HEK293 (cell line): ENCODE data around the gene CDK6.
"Not testable (repeated sequence)": the region's sequence is repeated elsewhere in the genome, so short reads cannot be mapped to it uniquely, and the experiment has no call there.

ENCODE experiments used
- CTCF ChIA-PET: fragments of 350-600 bp; formaldehyde crosslinking; extraction: SDS; loops from one replicate; lab custom pipeline; 2021; ENCODE audit warnings: antibody characterized with exemption; lab: Yijun Ruan, JAX
- POLR2A ChIA-PET: fragments of 300-600 bp; formaldehyde crosslinking; extraction: SDS; loops from one replicate; lab custom pipeline; 2020; ENCODE audit warnings: antibody characterized with exemption, inconsistent platforms; lab: Yijun Ruan, JAX
- H3K27ac ChIP-seq: fragments of 200-500 bp; sonication (Bioruptor generic); 2 replicates; pipeline ENCODE4 v1.5.1; 2014; ENCODE audit warnings: low read depth, low read length, control low read depth, inconsistent platforms; ENCODE audit errors: extremely low read depth
- H3K36me3 ChIP-seq, 2 experiments: fragments of 200-500 bp in 1 of 2; sonication (Bioruptor generic) in 1 of 2; 1 replicate in 1 of 2; 2 replicates in 1 of 2; pipeline ENCODE4 v1.5.1; 2014 to 2017; ENCODE audit warnings: inconsistent platforms in 2 of 2, low read length in 2 of 2; ENCODE audit not compliant: control insufficient read depth in 2 of 2, insufficient read depth in 1 of 2
- H3K4me1 ChIP-seq: fragments of 200-500 bp; sonication (Bioruptor generic); 2 replicates; pipeline ENCODE4 v1.5.1; 2014; ENCODE audit warnings: mild to moderate bottlenecking, low read length, inconsistent platforms; ENCODE audit not compliant: control insufficient read depth, insufficient read depth
- H3K4me3 ChIP-seq: 2 replicates; pipeline ENCODE4 v1.5.1; 2011; ENCODE audit warnings: low read depth, mild to moderate bottlenecking, control low read depth, low read length, moderate library complexity
- H3K9me3 ChIP-seq: fragments of 200-500 bp; sonication (Bioruptor generic); 2 replicates; pipeline ENCODE4 v1.5.1; 2014; ENCODE audit warnings: low read depth, low read length, inconsistent platforms; ENCODE audit not compliant: control insufficient read depth, insufficient read depth
- GFI1B ChIP-seq: fragments of 450-650 bp; formaldehyde crosslinking; IDR thresholded peaks from 2 replicates; pipeline ENCODE4 v1.5.1; 2016; ENCODE audit warnings: missing biosample characterization, missing genetic modification characterization
- PRDM4 ChIP-seq: fragments of 450-650 bp; formaldehyde crosslinking; IDR thresholded peaks from 2 replicates; pipeline ENCODE4 v1.5.1; 2017; ENCODE audit warnings: missing biosample characterization, missing genetic modification characterization
- ZBTB48 ChIP-seq: fragments of 450-650 bp; formaldehyde crosslinking; IDR thresholded peaks from 2 replicates; pipeline ENCODE4 v1.5.1; 2016; ENCODE audit warnings: missing biosample characterization, missing genetic modification characterization
- ZNF138 ChIP-seq: fragments of 450-650 bp; formaldehyde crosslinking; IDR thresholded peaks from 2 replicates; pipeline ENCODE4 v1.5.1; 2016; ENCODE audit warnings: missing biosample characterization, missing genetic modification characterization, borderline replicate concordance
- ZNF37A ChIP-seq: fragments of 450-650 bp; IDR thresholded peaks from 2 replicates; pipeline ENCODE4 v1.5.1; 2018; ENCODE audit warnings: missing biosample characterization, missing genetic modification characterization
- ZNF518A ChIP-seq: fragments of 450-650 bp; formaldehyde crosslinking; conservative IDR thresholded peaks from 2 replicates; pipeline ENCODE4 v1.5.1; 2016; ENCODE audit warnings: low read depth, missing biosample characterization, missing genetic modification characterization
- ZNF521 ChIP-seq: fragments of 450-650 bp; formaldehyde crosslinking; IDR thresholded peaks from 2 replicates; pipeline ENCODE4 v1.5.1; 2017; ENCODE audit warnings: missing biosample characterization, mild to moderate bottlenecking, missing genetic modification characterization
- ZNF560 ChIP-seq: fragments of 450-650 bp; formaldehyde crosslinking; IDR thresholded peaks from 2 replicates; pipeline ENCODE4 v1.5.1; 2017; ENCODE audit warnings: missing biosample characterization, missing genetic modification characterization, borderline replicate concordance
- ZNF585B ChIP-seq: fragments of 450-650 bp; formaldehyde crosslinking; IDR thresholded peaks from 2 replicates; pipeline ENCODE4 v1.5.1; 2016; ENCODE audit warnings: missing biosample characterization, missing genetic modification characterization
- ZNF664 ChIP-seq: fragments of 450-650 bp; formaldehyde crosslinking; IDR thresholded peaks from 2 replicates; pipeline ENCODE4 v1.5.1; 2016; ENCODE audit warnings: missing biosample characterization, missing genetic modification characterization
- ZNF791 ChIP-seq: fragments of 450-650 bp; formaldehyde crosslinking; IDR thresholded peaks from 2 replicates; pipeline ENCODE4 v1.5.1; 2016; ENCODE audit warnings: missing biosample characterization, missing genetic modification characterization
- TF ChIP-seq, protein P1 (sequence below): fragments of 450-650 bp; formaldehyde crosslinking; IDR thresholded peaks from 2 replicates; pipeline ENCODE4 v1.5.1; 2017; ENCODE audit warnings: missing biosample characterization, missing genetic modification characterization

Gene CDK6

GRCh38 chr7:92747041-92747835, 89.1 kb downstream of the CDK6 start:
- no peaks in the 10 kb centered on the region for H3K4me1 ChIP-seq
- H3K9me3 ChIP-seq, result no peaks in the 10 kb centered on the region
- POLR2A ChIA-PET, result no interaction called here
- CTCF ChIA-PET, result no interaction called here
- no peak overlapping the region for H3K4me3 ChIP-seq
- TF ChIP-seq ZNF585B (tag by site-specific recombination) (no peak), ZNF521 (no peak)
- no peaks in the 10 kb centered on the region for H3K36me3 ChIP-seq
- H3K27ac ChIP-seq, result no peak overlapping the region

DNA sequence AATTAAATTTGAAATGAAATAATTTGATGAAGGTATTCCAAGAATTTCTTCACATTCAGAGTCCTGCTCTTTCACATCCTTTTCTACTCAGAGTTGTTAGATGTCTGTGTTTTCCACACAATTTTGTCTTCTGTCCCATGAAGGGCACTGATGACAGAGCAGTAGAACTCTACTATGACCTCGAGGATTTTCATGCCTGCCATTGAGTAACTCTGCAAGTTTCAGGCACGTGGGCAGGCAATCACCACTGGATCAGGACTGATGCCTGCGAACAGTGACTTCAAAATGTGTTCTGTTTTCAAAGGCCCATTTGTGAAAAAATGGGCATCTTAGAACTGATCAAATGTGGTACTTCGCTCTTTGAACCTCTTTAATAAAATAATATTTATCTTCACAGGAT, 91.1 kb downstream of the CDK6 start:
- CTCF ChIA-PET, result no interaction called here
- Histone ChIP-seq H3K9me3 (no peaks in the 10 kb centered on the region), H3K27ac (no peak overlapping the region), H3K4me1 (no peaks in the 10 kb centered on the region), H3K36me3 (no peaks in the 10 kb centered on the region), H3K4me3 (no peak overlapping the region)
- TF ChIP-seq ZNF138 (tag by site-specific recombination), result no peak
- no peak for TF ChIP-seq ZNF518A (tag by site-specific recombination)
- TF ChIP-seq, protein P1, sequence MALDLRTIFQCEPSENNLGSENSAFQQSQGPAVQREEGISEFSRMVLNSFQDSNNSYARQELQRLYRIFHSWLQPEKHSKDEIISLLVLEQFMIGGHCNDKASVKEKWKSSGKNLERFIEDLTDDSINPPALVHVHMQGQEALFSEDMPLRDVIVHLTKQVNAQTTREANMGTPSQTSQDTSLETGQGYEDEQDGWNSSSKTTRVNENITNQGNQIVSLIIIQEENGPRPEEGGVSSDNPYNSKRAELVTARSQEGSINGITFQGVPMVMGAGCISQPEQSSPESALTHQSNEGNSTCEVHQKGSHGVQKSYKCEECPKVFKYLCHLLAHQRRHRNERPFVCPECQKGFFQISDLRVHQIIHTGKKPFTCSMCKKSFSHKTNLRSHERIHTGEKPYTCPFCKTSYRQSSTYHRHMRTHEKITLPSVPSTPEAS (tag by site-specific recombination), result no peak
- TF ChIP-seq ZNF791 (tag by site-specific recombination), result no peak
- TF ChIP-seq GFI1B (tag by site-specific recombination), result no peak
- TF ChIP-seq PRDM4 (tag by site-specific recombination), result no peak
- TF ChIP-seq ZNF664 (tag by site-specific recombination), result no peak
- no peak for TF ChIP-seq ZNF37A (tag by site-specific recombination)
- TF ChIP-seq ZNF560, result no peak
- no peak for TF ChIP-seq ZBTB48 (tag by site-specific recombination)
- POLR2A ChIA-PET, result no interaction called here

GRCh38 chr7:92744180-92744579, 92.2 kb downstream of the CDK6 start:
- H3K4me1 ChIP-seq, H3K27ac ChIP-seq, H3K4me3 ChIP-seq, CTCF ChIA-PET, H3K36me3 ChIP-seq, H3K9me3 ChIP-seq, POLR2A ChIA-PET: not testable (repeated sequence)
